Thoracic aorta (tissue), 2 donors: ENCODE results near the gene TJP3. TPM values are rescaled to one million over a fixed set of nuclear protein-coding genes. Genes with fewer than 3 reads are reported as not detected.
"Not testable (repeated sequence)": the region's sequence is repeated elsewhere in the genome, so short reads cannot be mapped to it uniquely, and the experiment has no call there.

Source experiments
- ATAC-seq: fragments of 150-250 bp; one replicate; pipeline ENCODE4 v1.8.0; 2017; ENCODE audit warnings: low read depth; ENCODE audit not compliant: insufficient number of reproducible peaks, low FRiP score
- DNase-seq: peaks from one replicate; pipeline ENCODE4 v3.0.0-alpha.2; 2020; ENCODE audit warnings: low spot score
- H3K27ac ChIP-seq, 2 donors: fragments of 200-600 bp; sonication (generic); 1 replicate in 1 of 2; 2 replicates in 1 of 2; pipeline ENCODE4 v1.5.1; 2016; ENCODE audit warnings: mild to moderate bottlenecking in 2 of 2, moderate library complexity in 2 of 2
- H3K27me3 ChIP-seq: fragments of 200-600 bp; sonication (generic); replicated peaks from 2 replicates; pipeline ENCODE4 v1.6.0; 2016; ENCODE audit warnings: mild to moderate bottlenecking; ENCODE audit not compliant: insufficient read depth
- H3K36me3 ChIP-seq: fragments of 200-600 bp; sonication (generic); one replicate; pipeline ENCODE4 v1.5.1; 2016
- H3K4me1 ChIP-seq, 2 donors: fragments of 200-600 bp; sonication (generic); 1 replicate in 1 of 2; 2 replicates in 1 of 2; pipeline versions ENCODE4 v1.5.1 to v1.6.0; 2016; ENCODE audit warnings: low read depth in 2 of 2, mild to moderate bottlenecking in 1 of 2; ENCODE audit not compliant: control insufficient read depth in 1 of 2
- H3K4me3 ChIP-seq: fragments of 200-600 bp; sonication (generic); 2 replicates; pipeline ENCODE4 v1.5.1; 2016; ENCODE audit warnings: mild to moderate bottlenecking
- H3K9me3 ChIP-seq: fragments of 200-600 bp; sonication (generic); 2 replicates; pipeline ENCODE4 v1.5.1; 2016
- CTCF ChIP-seq: fragments of 200-600 bp; sonication (generic); IDR thresholded peaks from one replicate; pipeline ENCODE4 v1.5.1; 2019; ENCODE audit warnings: antibody characterized with exemption
- total RNA-seq, 2 donors: library from RNA; depleted of rRNA; stranded (reverse); fragments of >200 nt; gene quantifications; one replicate each; pipeline versions ENCODE4 v1.1.0 to v1.2.3, GENCODE V29; 2016

Gene TJP3
- total RNA-seq, 2 donors from 2014 or later: 0.41 to 2.1 TPM

GRCh38 chr19:3761382-3762129 lies 53.4 kb downstream of the TJP3 start, which contains the start of gene APBA3:
Gene APBA3 (minus strand): TSS chr19:3761692. CDS start chr19:3760264, 1,428 bp downstream.
- Histone ChIP-seq H3K36me3 (peaks cover 18% of the 10 kb centered on the region), H3K4me3 (peak within 1 kb of the TSS; percentile 92), H3K27ac (peak within 1 kb of the TSS; percentile 97 to 100), H3K9me3 (no peaks in the 10 kb centered on the region), H3K27me3 (no peaks in the 10 kb centered on the region), H3K4me1 (peaks cover 16 to 38% of the 10 kb centered on the region in 2 donors)
- ATAC-seq (no peak), DNase-seq (peak; percentile 74)
- peak; percentile 70 for TF ChIP-seq CTCF

GRCh38 chr19:3762130-3762473 lies 53.9 kb downstream of the TJP3 start:
- no peaks in the 10 kb centered on the region for H3K9me3 ChIP-seq
- peaks cover 18% of the 10 kb centered on the region for H3K36me3 ChIP-seq
- DNase-seq (no peak), ATAC-seq (no peak)
- H3K27me3 ChIP-seq: no peaks in the 10 kb centered on the region
- H3K27ac ChIP-seq: peak overlapping the region; percentile 97 to 100
- no peak for TF ChIP-seq CTCF
- H3K4me1 ChIP-seq: peaks cover 16 to 38% of the 10 kb centered on the region in 2 donors
- peak overlapping the region; percentile 92 for H3K4me3 ChIP-seq

GRCh38 chr19:3762501-3763459 lies 54.6 kb downstream of the TJP3 start, which contains the start of gene MRPL54:
Gene MRPL54 (plus strand): TSS chr19:3762682. CDS start chr19:3762701, 19 bp downstream.
- no peaks in the 10 kb centered on the region for H3K27me3 ChIP-seq
- H3K4me1 ChIP-seq: peaks cover 16 to 38% of the 10 kb centered on the region in 2 donors
- H3K27ac ChIP-seq: peak within 1 kb of the TSS; percentile 97 to 100
- DNase-seq (peak; percentile 98), ATAC-seq (peak; percentile 91)
- H3K4me3 ChIP-seq: peak within 1 kb of the TSS; percentile 92
- peaks cover 18% of the 10 kb centered on the region for H3K36me3 ChIP-seq
- H3K9me3 ChIP-seq: no peaks in the 10 kb centered on the region
- no peak for TF ChIP-seq CTCF

- Histone ChIP-seq H3K36me3 (peaks cover 19% of the 10 kb centered on the region), H3K4me3 (no peak overlapping the region), H3K4me1 (peaks cover 10 to 21% of the 10 kb centered on the region in 2 donors), H3K27ac (no peak overlapping the region), H3K27me3 (no peaks in the 10 kb centered on the region), H3K9me3 (no peaks in the 10 kb centered on the region)
- TF ChIP-seq CTCF: no peak
- ATAC-seq (no peak), DNase-seq (no peak)
These were observed 56.9 kb downstream of the TJP3 start for GRCh38 chr19:3765121-3765520.

GRCh38 chr19:3765757-3766156 lies 57.6 kb downstream of the TJP3 start:
- Histone ChIP-seq H3K36me3 (peaks cover 19% of the 10 kb centered on the region), H3K4me1 (peaks cover 3 to 15% of the 10 kb centered on the region in 2 donors)
- ATAC-seq, H3K27me3 ChIP-seq, H3K9me3 ChIP-seq, H3K27ac ChIP-seq, DNase-seq, H3K4me3 ChIP-seq: not testable (repeated sequence)
